Neural progenitor cell (in vitro differentiated cells): ENCODE data around the gene EYA4. TPM values are rescaled to one million over a fixed set of nuclear protein-coding genes. Genes with fewer than 3 reads are reported as not detected.
A peak's percentile ranks its signal among the peaks of the same experiment; 100 is the strongest.

Experiments used
- DNase-seq: peaks from one replicate; pipeline ENCODE4 v3.0.0-alpha.2; 2016; ENCODE audit warnings: low spot score
- H2AFZ ChIP-seq: fragments of 200-600 bp; sonication (generic); replicated peaks from 2 replicates; pipeline ENCODE4 v1.6.1; 2016; ENCODE audit warnings: antibody characterized with exemption
- H3F3A ChIP-seq: fragments of 200-600 bp; sonication (generic); 2 replicates; pipeline ENCODE4 v1.6.1; 2016; ENCODE audit warnings: antibody characterized with exemption, low read depth
- H3K27ac ChIP-seq: fragments of 200-600 bp; sonication (generic); 2 replicates; pipeline ENCODE4 v1.5.1; 2016; ENCODE audit warnings: mild to moderate bottlenecking
- H3K27me3 ChIP-seq: fragments of 200-600 bp; sonication (generic); 2 replicates; pipeline ENCODE4 v1.6.1; 2016; ENCODE audit warnings: mild to moderate bottlenecking, moderate library complexity
- H3K36me3 ChIP-seq: fragments of 200-600 bp; sonication (generic); 2 replicates; pipeline ENCODE4 v1.5.1; 2016
- H3K4me1 ChIP-seq: fragments of 200-600 bp; sonication (generic); 2 replicates; pipeline ENCODE4 v1.6.1; 2016; ENCODE audit warnings: mixed run types
- H3K4me2 ChIP-seq: fragments of 200-600 bp; sonication (generic); 2 replicates; pipeline ENCODE4 v1.6.1; 2016
- H3K4me3 ChIP-seq: fragments of 200-600 bp; sonication (generic); 2 replicates; pipeline ENCODE4 v1.5.1; 2016
- H3K79me2 ChIP-seq: fragments of 200-600 bp; sonication (generic); 2 replicates; pipeline ENCODE4 v1.6.1; 2016; ENCODE audit warnings: low read depth
- H3K9ac ChIP-seq: fragments of 200-600 bp; sonication (generic); 2 replicates; pipeline ENCODE4 v1.6.1; 2016
- H3K9me3 ChIP-seq: fragments of 200-600 bp; sonication (generic); 2 replicates; pipeline ENCODE4 v1.5.1; 2016; ENCODE audit warnings: low read depth
- H4K20me1 ChIP-seq: fragments of 200-600 bp; sonication (generic); 2 replicates; pipeline ENCODE4 v1.6.1; 2016; ENCODE audit warnings: low read depth
- H3K27ac Mint-ChIP-seq: 3 replicates; pipeline ENCODE4 v1.8.0; 2021; ENCODE audit warnings: mixed read lengths
- H3K27me3 Mint-ChIP-seq: 2 replicates; pipeline ENCODE4 v1.8.0; 2022; ENCODE audit warnings: low read depth, mild to moderate bottlenecking, inconsistent platforms, moderate library complexity, mixed read lengths; ENCODE audit not compliant: insufficient read depth
- H3K36me3 Mint-ChIP-seq: 3 replicates; pipeline ENCODE4 v1.8.0; 2021; ENCODE audit warnings: mixed read lengths
- H3K4me1 Mint-ChIP-seq: 3 replicates; pipeline ENCODE4 v1.8.0; 2021; ENCODE audit warnings: mixed read lengths
- H3K4me3 Mint-ChIP-seq: 3 replicates; pipeline ENCODE4 v1.8.0; 2021; ENCODE audit warnings: mild to moderate bottlenecking, moderate library complexity, mixed read lengths
- H3K9me3 Mint-ChIP-seq: 3 replicates; pipeline ENCODE4 v1.8.0; 2020; ENCODE audit warnings: mixed read lengths
- CTCF ChIP-seq: fragments of 200-600 bp; sonication (generic); IDR thresholded peaks from 2 replicates; pipeline ENCODE4 v1.5.1; 2017; ENCODE audit warnings: antibody characterized with exemption, mild to moderate bottlenecking
- EZH2 ChIP-seq: fragments of 200-600 bp; sonication (generic); IDR thresholded peaks from 2 replicates; pipeline ENCODE4 v1.6.1; 2017; ENCODE audit warnings: antibody characterized with exemption, mild to moderate bottlenecking, moderate library complexity
- EZH2phosphoT487 ChIP-seq: fragments of 200-600 bp; sonication (generic); IDR thresholded peaks from 2 replicates; pipeline ENCODE4 v1.6.1; 2017; ENCODE audit warnings: antibody characterized with exemption
- total RNA-seq: library from RNA; depleted of rRNA; stranded (reverse); fragments of >200 nt; gene quantifications from 2 replicates; pipeline ENCODE4 v1.2.3, GENCODE V29; 2015; ENCODE audit warnings: low replicate concordance

EYA4 gene
- total RNA-seq, 1 donor from 2014 or later: 2.4 TPM

DNA sequence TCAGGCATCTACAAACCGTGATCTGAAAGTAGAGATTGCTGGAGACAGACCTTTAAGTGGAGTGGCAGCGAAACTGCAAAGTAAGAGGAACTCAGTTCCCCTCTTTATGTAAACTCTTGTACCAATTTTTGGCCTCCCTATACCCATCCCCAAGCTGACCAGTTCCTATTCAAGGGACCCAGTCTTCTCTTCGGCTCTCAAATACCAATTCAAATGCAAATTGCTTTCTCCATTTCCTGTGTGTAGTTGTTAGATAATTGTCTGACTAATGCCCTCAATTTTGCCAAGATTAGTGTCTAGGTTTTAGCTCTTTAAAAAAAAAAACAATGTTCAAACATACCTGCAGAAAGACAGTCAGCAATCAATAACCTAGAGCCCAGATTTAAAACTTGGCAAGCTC lies 150.9 kb downstream of the EYA4 start:
- no peak for DNase-seq
- Histone ChIP-seq H3K9me3 (no peaks in the 10 kb centered on the region), H3K36me3 (no peaks in the 10 kb centered on the region), H3K79me2 (no peaks in the 10 kb centered on the region), H3K9ac (no peak overlapping the region), H3K4me2 (peak overlapping the region; percentile 33), H4K20me1 (no peaks in the 10 kb centered on the region), H3K27me3 (no peaks in the 10 kb centered on the region), H3F3A (no peaks in the 10 kb centered on the region), H2AFZ (peak overlapping the region; percentile 45), H3K4me1 (peaks cover 16% of the 10 kb centered on the region), H3K27ac (no peak overlapping the region), H3K4me3 (no peak overlapping the region)
- Mint-ChIP-seq H3K27ac (peak overlapping the region; percentile 54), H3K4me3 (no peak overlapping the region), H3K9me3 (no peaks in the 10 kb centered on the region), H3K36me3 (no peaks in the 10 kb centered on the region), H3K4me1 (peaks cover 35% of the 10 kb centered on the region), H3K27me3 (peaks cover 2% of the 10 kb centered on the region)
- no peak for TF ChIP-seq CTCF
- no peak for TF ChIP-seq EZH2
- TF ChIP-seq EZH2phosphoT487: no peak

GRCh38 chr6:133392641-133393040 lies 151.5 kb downstream of the EYA4 start:
- H2AFZ ChIP-seq: peak overlapping the region; percentile 48
- H3K4me2 ChIP-seq: no peak overlapping the region

DNA sequence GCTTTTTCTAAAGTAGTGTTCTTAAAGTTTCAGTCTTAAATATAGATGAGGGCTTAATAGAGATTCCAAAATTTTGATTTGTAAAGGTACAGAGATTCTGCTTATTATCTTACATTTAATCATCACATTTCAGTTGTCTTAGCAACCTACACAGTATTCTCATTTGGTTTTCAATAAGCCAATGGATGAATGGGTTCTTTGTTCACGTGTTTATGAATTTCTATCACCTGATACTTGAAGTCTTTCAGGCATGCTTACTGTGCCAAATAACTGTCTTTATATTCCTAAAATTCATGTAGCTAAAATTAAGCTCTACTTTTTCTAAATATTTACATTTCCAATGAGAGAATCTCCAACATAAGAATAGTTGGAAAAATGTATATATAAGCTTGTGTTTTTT lies 152.7 kb downstream of the EYA4 start:
- Histone ChIP-seq H3K4me3 (no peak overlapping the region), H3K9me3 (no peaks in the 10 kb centered on the region), H3K4me2 (no peak overlapping the region), H2AFZ (no peak overlapping the region), H3K27ac (no peak overlapping the region), H3K9ac (no peak overlapping the region), H3K4me1 (peaks cover 16% of the 10 kb centered on the region), H3K79me2 (no peaks in the 10 kb centered on the region), H3K36me3 (no peaks in the 10 kb centered on the region), H3F3A (no peaks in the 10 kb centered on the region), H3K27me3 (no peaks in the 10 kb centered on the region), H4K20me1 (no peaks in the 10 kb centered on the region)
- TF ChIP-seq CTCF (no peak), EZH2 (no peak), EZH2phosphoT487 (no peak)
- Mint-ChIP-seq H3K9me3 (no peaks in the 10 kb centered on the region), H3K4me3 (no peak overlapping the region), H3K27me3 (peaks cover 2% of the 10 kb centered on the region), H3K4me1 (peaks cover 34% of the 10 kb centered on the region), H3K27ac (no peak overlapping the region), H3K36me3 (no peaks in the 10 kb centered on the region)
- DNase-seq: no peak

More at GRCh38 chr6:133392641-133393040, 151.5 kb downstream of the EYA4 start:
- Histone ChIP-seq H3K9me3 (no peaks in the 10 kb centered on the region), H3K27me3 (no peaks in the 10 kb centered on the region), H4K20me1 (no peaks in the 10 kb centered on the region), H3K4me3 (no peak overlapping the region), H3K27ac (no peak overlapping the region), H3K79me2 (no peaks in the 10 kb centered on the region), H3F3A (no peaks in the 10 kb centered on the region), H3K9ac (no peak overlapping the region), H3K36me3 (no peaks in the 10 kb centered on the region), H3K4me1 (peaks cover 16% of the 10 kb centered on the region)
- Mint-ChIP-seq H3K9me3 (no peaks in the 10 kb centered on the region), H3K4me1 (peaks cover 37% of the 10 kb centered on the region), H3K36me3 (no peaks in the 10 kb centered on the region), H3K27ac (no peak overlapping the region), H3K27me3 (peaks cover 2% of the 10 kb centered on the region), H3K4me3 (no peak overlapping the region)
- TF ChIP-seq CTCF (no peak), EZH2 (no peak), EZH2phosphoT487 (no peak)
- no peak for DNase-seq
